ENCODE measurements around the gene TNS1.

DNA sequence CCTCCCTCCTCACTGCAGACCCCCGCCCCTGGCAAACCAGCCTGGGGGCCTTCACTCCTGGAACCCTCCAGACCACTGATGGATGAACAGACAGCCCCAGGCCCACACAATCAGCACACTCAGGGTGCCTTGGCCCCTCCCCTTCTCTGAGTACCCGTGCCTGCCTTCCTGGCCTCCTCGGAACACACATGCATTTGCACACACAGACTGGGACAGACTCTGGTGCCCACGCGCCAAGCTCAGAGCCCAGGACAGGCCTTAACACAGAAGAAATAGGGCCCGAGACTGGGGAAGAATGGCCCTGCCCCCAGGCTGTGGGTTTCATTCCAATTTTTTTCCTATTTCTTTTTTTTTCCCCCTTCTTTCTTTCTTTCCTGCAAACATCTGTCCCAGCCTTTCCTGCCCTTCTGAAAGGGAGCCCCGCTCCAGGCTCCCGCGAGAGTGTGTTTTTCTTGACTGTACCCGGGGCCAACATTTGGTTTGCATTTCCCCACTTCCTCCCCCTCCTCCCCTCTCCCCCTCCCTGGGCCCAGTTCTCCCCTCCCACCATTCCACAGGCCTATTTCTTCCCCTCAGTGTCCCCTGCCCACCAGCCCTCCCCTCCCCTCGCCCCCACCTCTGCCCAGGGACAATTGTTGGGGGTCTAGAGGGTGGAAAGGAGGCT, 618 bp upstream of the TNS1 start:
- TF ChIP-seq EZH2phosphoT487 (IDR thresholded peaks at IDR 0.05; ENCODE audit: insufficient read depth, low read depth) (no peak), EZH2 (IDR thresholded peaks at IDR 0.05; ENCODE audit: insufficient read depth, poor library complexity, severe bottlenecking) (no peak)

Measured in GM23248 (cell line).